CD4-positive, alpha-beta T cell (primary cell): ENCODE results near the gene MEG3. TPM values are rescaled to one million over a fixed set of nuclear protein-coding genes. Genes with fewer than 3 reads are reported as not detected.

Experiments used
- ATAC-seq: fragments of 200-7000 bp; cut with Tn5 transposase; one replicate; pipeline ENCODE4 v1.10.0; 2022; ENCODE audit warnings: mild to moderate bottlenecking; ENCODE audit not compliant: poor library complexity
- CTCF ChIA-PET: fragments of 350-600 bp; sonication (Branson Sonifier 250); formaldehyde crosslinking; loops from one replicate; lab custom pipeline; 2021; ENCODE audit warnings: antibody characterized with exemption, inconsistent platforms; lab: Charles Lee
- POLR2A ChIA-PET: fragments of 350-600 bp; sonication (Branson Sonifier 250); formaldehyde crosslinking; loops from one replicate; lab custom pipeline; 2021; ENCODE audit warnings: antibody characterized with exemption, inconsistent platforms; lab: Charles Lee
- DNase-seq, 14 experiments: peaks; one replicate each; pipeline ENCODE4 v3.0.0-alpha.2; 2013 to 2020; ENCODE audit warnings: mixed read lengths in 2 of 14
- H3K27ac ChIP-seq, 2 donors: one replicate each; pipeline versions ENCODE4 v1.5.1 to v1.7.0; 2013; ENCODE audit warnings: low read length in 2 of 2, low read depth in 1 of 2, mild to moderate bottlenecking in 1 of 2
- H3K27me3 ChIP-seq, 2 experiments: 1 replicate in 1 of 2; 2 replicates in 1 of 2; pipeline versions ENCODE4 v1.6.1 to v1.7.0; 2013; ENCODE audit warnings: low read length in 2 of 2, control low read depth in 1 of 2, mild to moderate bottlenecking in 1 of 2, moderate library complexity in 1 of 2; ENCODE audit not compliant: insufficient read depth in 2 of 2, control insufficient read depth in 1 of 2
- H3K36me3 ChIP-seq: one replicate; pipeline ENCODE4 v1.6.1; 2013; ENCODE audit warnings: low read length, control low read depth; ENCODE audit not compliant: insufficient read depth
- H3K4me1 ChIP-seq: one replicate; pipeline ENCODE4 v1.6.1; 2013; ENCODE audit warnings: low read length, control low read depth; ENCODE audit not compliant: insufficient read depth
- H3K4me3 ChIP-seq: one replicate; pipeline ENCODE4 v1.5.1; 2013; ENCODE audit warnings: mild to moderate bottlenecking, low read length, moderate library complexity
- H3K9me3 ChIP-seq, 2 experiments: 1 replicate in 1 of 2; 2 replicates in 1 of 2; pipeline versions ENCODE4 v1.6.1 to v1.7.0; 2013; ENCODE audit warnings: low read length in 2 of 2, mild to moderate bottlenecking in 2 of 2, control low read depth in 1 of 2, moderate library complexity in 1 of 2; ENCODE audit not compliant: control insufficient read depth in 1 of 2, insufficient read depth in 1 of 2
- H3K27ac Mint-ChIP-seq: one replicate; pipeline ENCODE4 v1.8.0; 2020; ENCODE audit warnings: mixed read lengths
- H3K27me3 Mint-ChIP-seq: one replicate; pipeline ENCODE4 v1.8.0; 2021; ENCODE audit warnings: mixed read lengths
- H3K36me3 Mint-ChIP-seq: one replicate; pipeline ENCODE4 v1.8.0; 2021; ENCODE audit warnings: low read depth, mixed read lengths
- H3K4me1 Mint-ChIP-seq: one replicate; pipeline ENCODE4 v1.8.0; 2021; ENCODE audit warnings: low read depth, mixed read lengths
- H3K4me3 Mint-ChIP-seq: one replicate; pipeline ENCODE4 v1.8.0; 2020; ENCODE audit warnings: mild to moderate bottlenecking, mixed read lengths
- H3K9me3 Mint-ChIP-seq: one replicate; pipeline ENCODE4 v1.8.0; 2020; ENCODE audit warnings: mixed read lengths
- intact Hi-C, 2 experiments: fragments of 100-400 bp; cut with DNase I in 1 of 2; cut with micrococcal nuclease in 1 of 2; formaldehyde crosslinking; loops; one replicate each; pipeline versions ENCODE4 v1.15.1 to v1.9.0; 2023 to 2025; cut with DNase I, micrococcal nuclease
- total RNA-seq, 174 experiments: library from RNA in 2 of 174; stranded (reverse) in 2 of 174; gene quantifications; one replicate each; pipeline ENCODE4 v1.2.3 and lab custom pipeline; 2021 to 2026
- TF ChIP-seq, protein P1 (sequence below): fragments of 200-600 bp; IDR thresholded peaks from one replicate; pipeline ENCODE4 v1.8.0; 2022; ENCODE audit warnings: antibody characterized with exemption, mild to moderate bottlenecking

The MEG3 gene
- total RNA-seq, 2 experiments from 2014 or later, result not detected

DNA sequence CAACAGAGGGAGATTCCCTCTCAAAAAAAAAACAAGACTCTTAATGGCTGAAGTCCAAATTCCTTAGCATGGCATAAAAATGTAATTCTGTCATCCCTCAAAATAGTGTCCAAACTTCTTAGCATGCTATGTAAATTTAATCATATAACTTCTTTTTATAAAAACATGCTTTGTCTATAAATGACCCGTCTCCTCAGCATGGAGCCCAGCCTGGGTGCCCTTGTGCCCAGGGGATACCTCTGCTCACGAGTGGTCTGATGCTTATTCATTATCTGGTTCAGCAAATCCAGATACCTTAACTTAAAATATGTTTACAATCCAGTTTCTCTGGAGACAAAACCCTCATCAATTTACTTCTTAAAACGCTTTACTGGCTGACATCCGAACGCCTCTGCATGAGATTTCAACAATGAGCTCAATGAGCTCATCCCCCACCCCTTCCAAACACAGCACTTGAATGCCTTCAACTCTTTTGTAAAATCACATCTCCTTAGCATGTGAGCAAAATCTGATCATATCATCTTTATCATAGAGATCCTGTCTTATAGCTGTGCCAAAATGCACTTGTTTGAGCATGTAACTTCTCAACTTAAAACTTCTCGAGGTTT, 61.9 kb downstream of the MEG3 start:
- Histone ChIP-seq H3K4me1 (no peaks in the 10 kb centered on the region), H3K36me3 (no peaks in the 10 kb centered on the region), H3K4me3 (no peak overlapping the region), H3K27me3 (peaks cover 3 to 6% of the 10 kb centered on the region in 2 experiments), H3K27ac (no peak overlapping the region), H3K9me3 (peaks cover 0 to 10% of the 10 kb centered on the region in 2 experiments)
- intact Hi-C loops, result no loop called here
- Mint-ChIP-seq H3K27me3 (peaks cover 15% of the 10 kb centered on the region), H3K4me3 (no peak overlapping the region), H3K36me3 (no peaks in the 10 kb centered on the region), H3K27ac (no peak overlapping the region), H3K9me3 (no peaks in the 10 kb centered on the region), H3K4me1 (no peaks in the 10 kb centered on the region)
- no peak for ATAC-seq
- POLR2A ChIA-PET, result no interaction called here
- no peak for DNase-seq
- TF ChIP-seq, protein P1, sequence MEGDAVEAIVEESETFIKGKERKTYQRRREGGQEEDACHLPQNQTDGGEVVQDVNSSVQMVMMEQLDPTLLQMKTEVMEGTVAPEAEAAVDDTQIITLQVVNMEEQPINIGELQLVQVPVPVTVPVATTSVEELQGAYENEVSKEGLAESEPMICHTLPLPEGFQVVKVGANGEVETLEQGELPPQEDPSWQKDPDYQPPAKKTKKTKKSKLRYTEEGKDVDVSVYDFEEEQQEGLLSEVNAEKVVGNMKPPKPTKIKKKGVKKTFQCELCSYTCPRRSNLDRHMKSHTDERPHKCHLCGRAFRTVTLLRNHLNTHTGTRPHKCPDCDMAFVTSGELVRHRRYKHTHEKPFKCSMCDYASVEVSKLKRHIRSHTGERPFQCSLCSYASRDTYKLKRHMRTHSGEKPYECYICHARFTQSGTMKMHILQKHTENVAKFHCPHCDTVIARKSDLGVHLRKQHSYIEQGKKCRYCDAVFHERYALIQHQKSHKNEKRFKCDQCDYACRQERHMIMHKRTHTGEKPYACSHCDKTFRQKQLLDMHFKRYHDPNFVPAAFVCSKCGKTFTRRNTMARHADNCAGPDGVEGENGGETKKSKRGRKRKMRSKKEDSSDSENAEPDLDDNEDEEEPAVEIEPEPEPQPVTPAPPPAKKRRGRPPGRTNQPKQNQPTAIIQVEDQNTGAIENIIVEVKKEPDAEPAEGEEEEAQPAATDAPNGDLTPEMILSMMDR, result no peak
- CTCF ChIA-PET, result no interaction called here

DNA sequence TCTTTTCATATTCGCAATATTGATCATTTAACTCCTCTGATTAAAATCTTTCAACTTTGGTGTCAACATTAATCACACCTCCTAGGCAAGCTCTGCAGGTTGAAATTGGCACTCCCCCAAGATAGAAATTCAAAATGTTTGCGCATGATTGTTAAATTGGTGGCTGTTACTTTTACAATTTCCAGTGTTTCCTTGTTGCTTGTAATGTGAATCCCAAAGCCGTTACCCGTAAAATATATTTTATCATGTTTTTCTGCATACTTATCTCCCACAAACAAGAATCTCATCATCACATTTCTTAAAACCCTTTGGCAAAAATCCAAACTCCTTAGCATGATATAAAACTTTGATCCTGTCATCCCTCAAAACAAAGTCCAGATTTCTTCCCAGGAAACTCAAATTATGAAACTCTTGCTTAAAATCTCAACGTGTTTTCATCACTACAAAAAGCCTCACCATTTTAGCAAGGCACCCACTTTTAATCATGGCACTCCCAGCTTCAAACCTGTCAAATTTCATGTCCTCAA, 62.9 kb downstream of the MEG3 start:
- DNase-seq (no peak), ATAC-seq (no peak)
- peaks cover 3 to 6% of the 10 kb centered on the region in 2 experiments for H3K27me3 ChIP-seq
- H3K9me3 ChIP-seq, result peaks cover 0 to 4% of the 10 kb centered on the region in 2 experiments
- Mint-ChIP-seq H3K27me3 (peaks cover 15% of the 10 kb centered on the region), H3K4me1 (no peaks in the 10 kb centered on the region), H3K9me3 (no peaks in the 10 kb centered on the region), H3K27ac (no peak overlapping the region), H3K4me3 (no peak overlapping the region), H3K36me3 (no peaks in the 10 kb centered on the region)
- intact Hi-C loops, result no loop called here
- no peaks in the 10 kb centered on the region for H3K4me1 ChIP-seq
- ChIA-PET CTCF (no interaction called here), POLR2A (no interaction called here)
- H3K4me3 ChIP-seq, result no peak overlapping the region
- no peak overlapping the region for H3K27ac ChIP-seq
- no peaks in the 10 kb centered on the region for H3K36me3 ChIP-seq
- TF ChIP-seq, protein P1, result no peak

DNA sequence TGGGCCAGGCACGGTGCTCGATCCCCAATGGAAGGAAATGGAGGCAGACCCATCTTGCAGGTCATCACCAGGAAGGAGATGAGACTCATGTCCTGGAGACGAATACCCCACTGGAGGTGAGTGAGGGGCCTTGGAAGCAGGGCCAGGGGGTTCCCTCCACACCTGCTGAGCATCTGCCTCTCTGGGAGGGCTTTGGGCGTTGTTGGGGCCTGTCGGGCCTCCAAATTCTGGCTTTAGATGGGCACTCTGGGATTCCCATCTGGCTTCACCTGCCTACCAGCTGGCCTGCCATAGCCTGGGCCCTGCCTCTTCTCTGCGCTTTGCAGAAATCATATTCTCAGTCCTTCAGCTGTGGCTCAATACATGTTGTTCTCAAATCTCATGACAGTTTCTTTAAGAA, 63.7 kb downstream of the MEG3 start:
- peaks cover 0 to 9% of the 10 kb centered on the region in 2 experiments for H3K9me3 ChIP-seq
- Mint-ChIP-seq H3K27ac (no peak overlapping the region), H3K27me3 (peaks cover 15% of the 10 kb centered on the region), H3K36me3 (no peaks in the 10 kb centered on the region), H3K4me1 (no peaks in the 10 kb centered on the region), H3K9me3 (no peaks in the 10 kb centered on the region), H3K4me3 (no peak overlapping the region)
- DNase-seq (peak in 1 of 14 experiments; percentile 8), ATAC-seq (no peak)
- peaks cover 3 to 6% of the 10 kb centered on the region in 2 experiments for H3K27me3 ChIP-seq
- TF ChIP-seq, protein P1, result no peak
- H3K4me3 ChIP-seq, result no peak overlapping the region
- intact Hi-C loops, result no loop called here
- no peak overlapping the region for H3K27ac ChIP-seq
- no peaks in the 10 kb centered on the region for H3K36me3 ChIP-seq
- POLR2A ChIA-PET, result no interaction called here
- H3K4me1 ChIP-seq, result no peaks in the 10 kb centered on the region
- CTCF ChIA-PET, result no interaction called here
